Measurements from ENCODE around the gene GDF10.

The GDF10 gene

DNA sequence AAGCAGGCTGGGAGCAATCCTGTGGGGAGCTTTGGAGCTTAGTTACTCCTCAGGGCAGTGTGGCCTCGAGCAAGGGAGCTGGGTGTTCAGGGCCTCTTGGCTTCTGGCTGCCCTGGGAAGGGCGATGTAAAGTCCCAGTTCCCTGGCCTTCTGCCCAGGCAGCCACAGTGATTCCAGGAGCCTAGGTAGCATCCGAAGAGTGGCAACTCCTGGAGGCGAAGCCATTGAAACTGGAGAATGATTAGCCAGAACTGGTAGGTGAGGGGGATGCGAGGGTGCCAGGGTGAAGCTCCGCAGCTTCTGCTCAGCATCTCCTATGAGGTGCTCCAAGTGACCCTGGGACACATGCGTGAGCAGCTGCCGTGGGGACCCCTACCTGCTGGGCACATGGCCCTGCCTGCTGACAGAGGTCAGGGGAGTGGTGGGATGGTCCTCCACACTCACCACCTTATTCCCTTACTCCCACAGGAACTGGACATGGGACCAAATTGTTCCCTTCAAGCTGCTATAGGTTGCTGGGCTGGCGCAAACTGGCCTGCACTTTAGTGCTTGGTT lies 14.5 kb downstream of the GDF10 start:
- no peak for DNase-seq (ENCODE audit: low read depth in 3 of 3)

DNA sequence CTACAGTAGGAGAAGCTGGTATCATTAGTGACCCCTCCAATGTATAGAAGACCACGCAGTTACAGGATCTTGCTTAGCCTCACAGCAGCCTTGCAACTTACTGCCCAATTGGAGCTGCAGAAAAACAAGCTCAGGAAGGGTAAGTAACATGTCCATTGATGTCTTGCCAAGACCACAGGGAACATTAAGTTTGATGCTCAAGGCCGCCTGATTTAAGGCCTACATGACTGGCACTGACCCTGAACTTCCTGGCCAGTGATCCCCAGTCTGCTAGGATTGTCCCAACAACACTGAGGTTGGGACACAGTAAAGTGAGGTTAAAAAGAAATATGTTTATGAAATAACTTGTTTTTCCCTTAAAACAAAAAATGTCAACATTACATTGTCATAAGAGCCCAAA lies 15.4 kb downstream of the GDF10 start:
- no peak for DNase-seq (ENCODE audit: low read depth in 3 of 3)

DNA sequence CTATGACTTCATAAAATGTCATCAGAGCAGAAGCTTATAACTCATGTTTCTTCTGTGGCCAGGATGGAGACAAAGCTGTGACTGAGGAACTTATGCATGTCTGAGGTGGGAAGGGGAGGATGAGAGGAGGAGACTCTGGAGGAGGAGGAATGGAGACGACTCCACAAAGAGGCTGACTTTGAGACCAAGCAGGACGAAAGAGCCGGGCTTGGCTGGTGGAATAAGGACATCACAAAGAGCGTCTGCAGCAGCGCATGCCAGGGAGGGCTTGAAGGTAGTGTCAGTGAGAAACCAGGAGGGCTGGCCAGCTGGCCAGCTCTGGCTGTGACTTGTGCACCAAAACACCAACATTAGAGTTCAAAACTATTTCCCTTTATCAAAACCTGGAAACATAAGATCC lies 16.1 kb downstream of the GDF10 start:
- DNase-seq (ENCODE audit: low read depth in 3 of 3), result no peak

DNA sequence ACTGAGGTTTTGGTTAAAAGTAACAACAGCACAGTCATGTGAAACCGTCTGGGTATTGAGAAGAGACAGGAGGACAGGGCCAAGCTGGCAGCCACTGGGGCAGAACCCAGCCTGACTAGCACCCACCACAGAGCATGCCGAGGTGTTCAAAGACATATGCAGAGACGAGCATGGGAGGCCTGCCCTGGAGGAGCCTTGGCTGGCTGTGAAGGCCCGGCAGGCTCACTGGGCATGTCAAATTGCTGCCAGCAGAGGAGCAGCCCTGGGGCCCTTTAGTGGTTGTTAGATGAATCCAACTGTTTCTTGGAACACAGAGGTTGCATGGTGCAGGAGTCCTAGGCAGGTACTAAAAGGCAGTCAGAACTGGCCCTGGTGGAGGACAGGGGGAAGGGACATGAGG lies 17.3 kb downstream of the GDF10 start:
- DNase-seq (ENCODE audit: low read depth in 3 of 3), result no peak

DNA sequence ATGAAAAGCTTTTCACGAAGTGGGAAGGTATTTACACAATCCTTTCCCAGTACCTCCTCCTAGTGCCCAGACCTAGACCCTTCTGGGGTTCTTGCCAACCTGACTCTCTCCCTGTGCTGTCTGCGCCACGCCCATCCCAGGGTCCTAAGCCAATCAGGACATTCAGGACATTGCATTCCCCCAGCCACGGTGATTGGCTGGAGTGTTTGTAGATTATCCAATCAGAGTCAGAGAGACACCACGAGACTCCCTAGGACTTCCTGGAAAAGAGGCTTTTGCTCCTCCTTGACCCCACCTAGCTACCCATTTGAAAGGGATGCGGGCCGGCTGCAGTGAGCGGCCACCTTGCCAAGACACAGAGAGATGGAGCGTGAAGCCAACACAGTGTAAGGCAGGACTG lies 18.7 kb downstream of the GDF10 start:
- no peak for DNase-seq (ENCODE audit: low read depth in 3 of 3)

DNA sequence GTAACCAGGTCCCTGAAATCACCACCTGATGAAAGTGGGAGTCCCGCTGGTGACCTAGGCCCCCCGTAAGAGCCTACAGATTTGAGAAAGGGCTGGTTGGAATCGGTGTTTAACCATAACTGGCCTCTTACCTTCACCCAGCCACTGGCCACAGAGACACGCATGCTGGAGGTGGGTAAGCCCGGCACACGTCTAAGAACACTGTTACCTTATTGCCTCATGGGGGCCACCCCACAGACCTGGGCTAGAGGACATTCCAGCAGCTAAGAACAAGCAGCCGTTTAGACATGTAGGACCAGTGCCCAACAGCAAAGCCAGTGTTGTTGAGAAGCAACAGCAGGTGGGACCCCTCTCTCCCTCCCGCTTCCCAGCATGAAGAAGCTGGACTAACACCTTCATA lies 19.8 kb downstream of the GDF10 start:
- DNase-seq (ENCODE audit: low read depth in 3 of 3), result no peak

DNA sequence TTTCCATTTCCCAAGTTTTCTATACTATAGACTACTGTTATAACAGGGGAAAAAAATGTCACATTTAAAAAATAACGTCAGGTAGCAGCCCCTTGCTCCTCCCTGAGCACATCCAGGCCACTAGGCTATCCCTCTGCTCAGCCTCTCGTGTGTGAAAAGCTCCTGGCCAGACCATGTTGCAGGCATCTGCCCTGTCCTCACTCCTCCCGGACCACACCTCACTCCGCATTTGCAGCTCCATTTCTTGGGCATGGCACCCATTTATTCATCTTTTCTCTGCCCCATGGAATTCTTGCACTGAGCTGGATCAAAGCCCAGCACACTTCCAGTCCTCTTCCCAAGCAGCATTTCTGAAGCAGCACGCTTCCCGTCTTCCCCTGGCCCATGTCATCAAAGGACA lies 20.8 kb downstream of the GDF10 start:
- DNase-seq (ENCODE audit: low read depth in 3 of 3), result no peak

DNA sequence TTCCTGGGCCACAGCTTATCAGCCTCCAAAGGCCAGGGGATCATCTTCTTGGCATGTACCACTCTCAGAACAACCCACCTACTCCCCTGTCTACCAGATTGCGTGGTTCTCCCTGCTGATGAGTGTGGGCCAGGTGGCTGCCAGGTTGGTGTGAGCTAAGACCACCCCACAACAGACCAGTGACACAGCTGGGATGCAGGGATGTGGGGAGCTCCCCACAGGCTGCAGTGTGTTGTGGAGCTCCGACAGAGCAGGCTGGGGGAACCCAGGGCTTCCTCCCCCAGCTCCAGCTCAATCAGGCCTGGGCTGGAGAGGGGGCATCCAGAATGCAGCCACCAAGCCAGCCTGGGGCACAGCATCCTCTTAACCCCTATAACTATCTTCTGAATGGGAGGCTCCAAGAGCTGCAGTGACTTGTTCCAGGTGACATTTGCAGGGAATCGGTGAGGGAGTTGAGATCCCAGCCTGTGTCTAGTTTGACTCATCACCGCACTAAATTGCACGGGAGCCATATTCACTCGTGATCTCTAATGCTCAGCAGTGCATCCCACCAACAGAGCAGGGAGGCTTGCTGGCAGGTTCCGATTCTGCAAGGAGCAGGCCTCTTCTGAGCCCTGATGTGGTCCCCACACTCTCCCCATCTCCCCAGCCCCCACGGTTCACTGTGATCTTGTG lies 21.7 kb downstream of the GDF10 start:
- DNase-seq (ENCODE audit: low read depth in 3 of 3), result no peak

DNA sequence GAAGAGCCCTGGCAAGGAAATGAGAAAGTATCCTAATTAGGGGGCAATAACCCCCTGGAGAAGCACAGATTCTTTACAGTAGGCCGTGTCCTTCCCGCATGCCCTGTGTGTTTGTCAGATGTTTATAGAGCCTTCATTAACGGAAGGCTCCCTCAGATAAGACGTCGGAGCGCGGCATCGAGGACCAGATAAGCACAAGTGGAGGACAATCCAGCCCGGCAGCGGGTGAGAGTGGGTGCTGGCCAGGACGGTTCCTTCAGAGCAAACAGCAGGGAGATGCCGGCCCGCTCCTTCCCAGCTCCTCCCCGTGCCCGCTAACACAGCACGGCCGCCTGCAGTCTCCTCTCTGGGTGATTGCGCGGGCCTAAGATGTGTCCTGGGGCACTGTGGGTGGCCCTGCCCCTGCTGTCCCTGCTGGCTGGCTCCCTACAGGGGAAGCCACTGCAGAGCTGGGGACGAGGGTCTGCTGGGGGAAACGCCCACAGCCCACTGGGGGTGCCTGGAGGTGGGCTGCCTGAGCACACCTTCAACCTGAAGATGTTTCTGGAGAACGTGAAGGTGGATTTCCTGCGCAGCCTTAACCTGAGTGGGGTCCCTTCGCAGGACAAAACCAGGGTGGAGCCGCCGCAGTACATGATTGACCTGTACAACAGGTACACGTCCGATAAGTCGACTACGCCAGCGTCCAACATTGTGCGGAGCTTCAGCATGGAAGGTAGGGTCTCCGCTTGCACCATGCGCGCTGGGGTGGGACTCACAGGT lies 22.5 kb downstream of the GDF10 start, which contains the start of gene GDF2:
GDF2 (plus strand) TSS at position 155 of the 762 bp plus-strand sequence; CDS start at position 370, 215 bp downstream.
- no peak for DNase-seq (ENCODE audit: low read depth in 3 of 3)

DNA sequence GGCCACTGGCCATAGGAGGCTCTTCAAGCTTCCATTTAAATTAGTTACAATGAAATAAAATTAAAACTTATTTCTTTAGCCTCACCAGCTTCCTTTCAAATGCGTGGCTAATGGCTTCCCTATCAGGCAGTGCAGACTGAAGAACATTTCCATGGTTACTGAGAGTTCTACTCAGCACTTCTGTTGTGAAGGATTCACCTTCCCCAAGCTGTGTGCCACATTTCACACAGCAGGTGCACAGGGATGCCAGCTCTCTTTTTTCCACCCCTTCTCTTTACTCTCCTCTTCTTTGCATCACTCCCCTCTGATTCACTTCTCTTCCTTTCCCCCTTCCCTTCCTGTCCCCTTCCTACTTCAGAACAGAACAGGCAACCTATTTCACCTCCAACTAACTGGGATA lies 23.1 kb downstream of the GDF10 start:
- DNase-seq (ENCODE audit: low read depth in 3 of 3), result no peak

DNA sequence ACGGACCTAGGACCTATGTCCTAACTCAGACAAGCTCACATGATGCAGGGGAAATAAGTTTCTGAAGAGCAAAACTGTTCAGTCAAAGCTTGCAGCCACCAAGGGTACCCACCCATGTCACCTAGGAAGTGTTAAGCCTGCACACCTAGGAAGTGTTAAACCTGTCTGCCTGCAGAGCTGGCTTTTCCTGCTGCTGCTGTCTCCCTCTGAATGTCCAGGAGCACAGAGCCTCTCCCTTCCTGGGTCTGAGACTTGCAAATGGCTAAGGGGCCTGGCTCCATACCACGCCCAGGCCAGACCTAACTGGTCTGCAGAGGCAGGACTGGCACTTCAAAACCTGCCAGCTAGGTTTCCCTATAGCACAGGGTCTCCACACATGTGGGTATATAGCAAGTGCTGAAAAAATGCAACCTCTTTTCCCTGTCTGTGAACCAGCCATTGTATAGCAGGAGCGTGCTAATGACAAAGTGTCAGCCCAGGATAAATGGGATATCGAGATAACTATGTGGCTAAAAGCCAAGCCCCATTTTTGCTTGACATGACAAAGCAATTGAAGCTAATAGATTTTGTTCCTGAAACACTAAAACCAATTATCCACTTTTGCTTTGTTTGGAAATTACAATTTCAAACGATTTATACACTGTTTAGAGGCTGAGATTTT lies 23.8 kb downstream of the GDF10 start:
- no peak for DNase-seq (ENCODE audit: low read depth in 3 of 3)

DNA sequence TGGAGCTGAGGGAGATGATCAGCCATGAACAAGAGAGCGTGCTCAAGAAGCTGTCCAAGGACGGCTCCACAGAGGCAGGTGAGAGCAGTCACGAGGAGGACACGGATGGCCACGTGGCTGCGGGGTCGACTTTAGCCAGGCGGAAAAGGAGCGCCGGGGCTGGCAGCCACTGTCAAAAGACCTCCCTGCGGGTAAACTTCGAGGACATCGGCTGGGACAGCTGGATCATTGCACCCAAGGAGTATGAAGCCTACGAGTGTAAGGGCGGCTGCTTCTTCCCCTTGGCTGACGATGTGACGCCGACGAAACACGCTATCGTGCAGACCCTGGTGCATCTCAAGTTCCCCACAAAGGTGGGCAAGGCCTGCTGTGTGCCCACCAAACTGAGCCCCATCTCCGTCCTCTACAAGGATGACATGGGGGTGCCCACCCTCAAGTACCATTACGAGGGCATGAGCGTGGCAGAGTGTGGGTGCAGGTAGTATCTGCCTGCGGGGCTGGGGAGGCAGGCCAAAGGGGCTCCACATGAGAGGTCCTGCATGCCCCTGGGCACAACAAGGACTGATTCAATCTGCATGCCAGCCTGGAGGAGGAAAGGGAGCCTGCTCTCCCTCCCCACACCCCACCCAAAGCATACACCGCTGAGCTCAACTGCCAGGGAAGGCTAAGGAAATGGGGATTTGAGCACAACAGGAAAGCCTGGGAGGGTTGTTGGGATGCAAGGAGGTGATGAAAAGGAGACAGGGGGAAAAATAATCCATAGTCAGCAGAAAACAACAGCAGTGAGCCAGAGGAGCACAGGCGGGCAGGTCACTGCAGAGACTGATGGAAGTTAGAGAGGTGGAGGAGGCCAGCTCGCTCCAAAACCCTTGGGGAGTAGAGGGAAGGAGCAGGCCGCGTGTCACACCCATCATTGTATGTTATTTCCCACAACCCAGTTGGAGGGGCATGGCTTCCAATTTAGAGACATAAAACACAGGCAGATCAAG lies 25.6 kb downstream of the GDF10 start:
- no peak for DNase-seq (ENCODE audit: low read depth in 3 of 3)

DNA sequence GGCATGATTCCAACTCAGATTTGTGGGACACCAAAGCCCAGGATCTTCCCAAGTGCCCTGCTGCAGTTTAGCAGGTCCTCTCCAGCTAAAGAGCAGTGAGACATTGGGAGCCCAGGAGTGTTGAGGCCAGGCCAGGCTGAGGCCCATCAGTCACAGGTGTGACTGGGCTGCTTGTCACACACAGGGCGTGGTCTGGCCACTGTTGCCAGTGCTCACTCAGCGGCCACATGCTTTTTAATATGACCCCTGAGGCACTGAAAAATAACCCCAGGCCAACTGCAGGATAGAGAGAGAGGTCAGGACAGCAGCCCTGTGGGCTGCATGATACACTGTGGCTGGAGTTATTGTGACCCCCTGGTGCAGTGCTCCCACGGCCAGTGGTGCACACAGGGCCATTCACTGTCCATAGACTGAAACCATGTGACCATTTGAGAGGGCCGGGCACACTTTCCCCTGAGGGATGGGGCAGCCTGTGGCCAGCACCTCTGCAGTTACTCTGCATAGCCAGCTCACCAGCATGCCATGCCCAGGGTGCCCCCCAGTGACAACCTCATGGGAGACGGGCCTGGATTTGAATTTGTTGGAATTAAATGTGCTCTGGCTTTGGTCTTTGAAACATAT lies 26.4 kb downstream of the GDF10 start:
- no peak for DNase-seq (ENCODE audit: low read depth in 3 of 3)

DNA sequence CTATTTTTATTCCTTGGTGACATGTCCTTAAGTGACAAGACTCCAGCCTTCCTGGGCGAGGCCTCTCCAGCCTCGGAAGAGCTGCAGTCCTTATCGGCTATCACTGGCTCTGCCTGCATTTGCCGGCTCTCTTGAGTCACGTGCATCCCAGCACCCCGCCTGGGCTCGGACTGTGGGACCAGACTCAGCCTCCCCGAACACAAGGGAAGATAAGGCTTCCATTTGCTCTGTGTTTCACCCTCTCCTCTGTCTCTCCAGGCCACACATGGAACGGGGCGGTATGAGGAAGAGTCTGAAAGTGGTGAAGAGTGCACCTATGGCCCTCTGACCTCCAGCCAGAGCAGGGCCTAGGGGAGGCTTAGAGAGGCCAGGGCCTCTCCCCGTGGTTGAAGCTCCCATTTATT lies 26.9 kb downstream of the GDF10 start:
- no peak for DNase-seq (ENCODE audit: low read depth in 3 of 3)

DNA sequence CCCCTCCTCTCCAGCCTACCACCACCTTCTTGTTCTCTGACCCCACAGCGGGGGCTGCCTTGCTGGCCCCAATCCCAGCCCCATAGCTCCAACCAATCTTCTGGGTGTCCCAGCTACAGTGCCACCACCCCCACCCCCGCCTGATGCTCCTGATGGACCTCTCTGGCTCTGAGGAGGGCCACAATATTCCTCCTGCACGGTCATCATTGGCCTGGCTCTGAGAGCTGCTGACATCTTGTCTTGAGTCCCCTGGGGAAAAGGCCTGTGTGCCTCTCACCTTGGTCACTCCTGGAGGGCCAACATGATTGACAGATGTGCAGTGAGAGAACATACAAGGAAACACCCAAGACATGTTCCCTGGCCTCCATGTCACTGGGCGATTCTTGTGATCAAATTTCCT lies 29.9 kb downstream of the GDF10 start:
- DNase-seq (ENCODE audit: low read depth in 3 of 3), result no peak

DNA sequence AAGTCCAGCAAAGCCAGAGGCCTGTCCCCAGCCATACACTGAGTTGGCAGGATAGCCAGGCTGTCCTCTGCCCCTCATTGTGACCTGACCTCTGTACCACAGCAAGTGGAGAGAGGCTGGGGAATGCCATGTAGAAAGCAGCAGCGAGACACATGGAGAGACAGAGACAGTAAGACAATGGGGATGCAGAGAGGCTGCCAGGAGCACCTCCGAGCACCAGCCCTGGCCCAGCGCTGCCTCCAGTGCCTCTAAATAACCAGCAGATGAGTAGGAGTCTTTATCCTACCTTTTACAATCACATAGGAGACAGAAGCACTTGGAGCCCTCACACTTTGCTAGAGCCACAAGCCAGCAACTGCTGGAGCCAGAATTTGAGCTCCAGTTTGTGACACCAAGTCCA lies 30.4 kb downstream of the GDF10 start:
- no peak for DNase-seq (ENCODE audit: low read depth in 3 of 3)

DNA sequence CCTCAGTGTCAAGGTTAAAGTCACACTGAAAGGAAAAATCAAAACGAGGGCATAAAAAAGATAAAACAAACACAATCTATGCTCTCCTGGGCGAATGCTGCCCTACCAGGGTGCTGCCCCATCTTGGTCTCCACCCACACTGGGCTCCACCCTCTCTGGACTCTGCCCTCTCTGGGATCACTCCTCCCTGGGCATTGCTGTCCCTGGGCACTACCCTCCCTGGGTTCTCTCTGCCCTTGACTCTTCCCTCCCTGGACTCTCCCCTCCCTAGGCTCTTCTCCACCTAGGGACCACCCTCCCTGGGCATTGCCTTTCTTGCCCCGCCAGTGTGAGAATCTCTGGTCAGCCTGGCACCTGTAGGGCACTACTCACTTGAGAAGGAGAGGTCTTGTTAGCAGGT lies 30.8 kb downstream of the GDF10 start:
- no peak for DNase-seq (ENCODE audit: low read depth in 3 of 3)

DNA sequence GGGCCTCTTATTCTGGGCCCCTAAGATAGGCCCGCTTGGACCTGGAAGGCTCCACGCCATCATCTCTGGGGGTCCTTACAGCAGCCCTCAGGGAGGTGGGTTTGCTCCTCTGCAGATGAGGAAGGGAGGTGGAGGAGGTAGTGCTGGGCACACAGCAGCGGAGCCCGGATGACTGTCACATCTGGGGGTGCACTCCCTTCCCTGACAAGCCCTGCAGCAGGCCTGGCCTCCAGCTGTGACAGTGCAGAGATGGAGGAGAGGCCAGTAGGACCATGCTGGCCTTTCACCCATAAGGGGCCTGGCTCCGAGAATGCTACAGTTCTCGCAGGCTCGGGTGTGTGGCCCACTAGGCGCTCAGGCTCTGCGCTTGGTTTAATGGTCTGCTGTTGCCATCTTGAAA lies 31.5 kb downstream of the GDF10 start:
- DNase-seq (ENCODE audit: low read depth in 3 of 3), result no peak

DNA sequence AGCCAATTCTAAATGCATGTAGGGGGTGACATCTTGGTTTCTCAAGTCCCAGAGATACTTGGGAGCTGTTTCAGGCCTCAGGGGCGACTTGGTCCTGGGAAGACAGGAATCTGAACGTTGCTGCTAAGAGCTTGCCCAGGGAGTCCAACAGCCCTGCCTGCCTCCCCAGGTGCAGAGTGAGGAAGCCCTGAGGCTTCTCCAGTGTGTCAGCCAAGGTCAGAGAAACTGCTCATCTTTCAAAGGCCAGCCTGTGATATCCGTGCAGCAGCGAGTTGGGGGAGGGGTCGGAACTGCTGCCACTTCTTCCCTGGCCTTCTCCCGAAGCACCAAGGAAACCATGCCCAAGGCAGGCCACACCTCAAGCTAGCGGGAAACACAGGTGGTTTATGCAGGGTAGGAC lies 32.0 kb downstream of the GDF10 start:
- DNase-seq (ENCODE audit: low read depth in 3 of 3), result no peak

DNA sequence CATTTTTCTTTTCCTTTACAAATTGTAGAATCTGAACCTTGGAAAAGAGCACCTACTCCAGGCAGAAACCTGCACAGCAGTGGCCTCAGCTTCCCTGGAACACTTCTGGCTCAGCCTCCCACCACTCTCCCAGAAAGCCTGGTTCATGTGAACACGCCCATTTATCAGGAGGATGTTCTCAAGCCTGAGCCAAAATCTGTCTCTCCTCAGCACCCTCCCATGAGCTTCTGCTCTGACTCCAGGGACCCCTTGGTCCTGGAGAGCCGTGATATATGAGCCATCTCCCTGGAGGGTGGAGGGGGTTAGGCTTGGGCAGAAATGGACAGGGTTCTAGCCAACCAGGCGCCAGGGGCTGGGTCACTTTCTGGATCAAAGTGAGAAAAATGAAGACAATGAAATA lies 32.4 kb downstream of the GDF10 start:
- DNase-seq (ENCODE audit: low read depth in 3 of 3), result no peak

DNA sequence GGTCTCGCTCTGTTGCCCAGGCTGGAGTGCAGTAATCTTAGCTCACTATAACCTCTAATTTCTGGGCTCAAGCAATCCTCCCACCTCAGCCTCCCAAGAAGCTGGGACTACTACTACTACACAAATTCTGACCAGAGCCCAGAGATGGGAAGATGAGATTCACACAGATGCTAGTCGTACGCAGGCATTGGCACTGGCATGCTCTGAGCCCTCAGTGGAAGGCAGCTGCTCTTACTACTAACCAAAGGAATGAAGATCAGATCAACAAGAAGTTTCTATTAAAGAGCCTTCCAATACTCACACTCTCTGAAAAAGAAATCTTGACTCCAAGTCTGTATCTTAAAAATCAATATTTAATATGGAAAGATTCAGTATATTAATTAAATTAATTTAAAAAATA lies 32.9 kb downstream of the GDF10 start:
- no peak for DNase-seq (ENCODE audit: low read depth in 3 of 3)

All from stimulated activated CD4-positive, alpha-beta T cell treated with anti-CD3 and anti-CD28 coated beads, TNF-alpha, amount 100 ng/mL, for 4 hours (primary cell).